Ammon's horn (tissue), 1 donor: Measurements from ENCODE around the gene GPR39.

Source experiments
- DNase-seq: peaks from one replicate; pipeline ENCODE4 v3.0.0-alpha.2; 2016; ENCODE audit warnings: low spot score

The GPR39 gene

GRCh38 chr2:132671151-132671835, 254.7 kb downstream of the GPR39 start:
- peak; percentile 12 for DNase-seq

GRCh38 chr2:132676999-132677398, 260.4 kb downstream of the GPR39 start:
- DNase-seq = no peak

GRCh38 chr2:132677661-132678060, 261.1 kb downstream of the GPR39 start:
- no peak for DNase-seq

- no peak for DNase-seq
Observed at GRCh38 chr2:132678483-132678882, 261.9 kb downstream of the GPR39 start.

- DNase-seq = no peak
Observed at GRCh38 chr2:132680544-132680943, 263.9 kb downstream of the GPR39 start.

GRCh38 chr2:132681766-132682165, 265.2 kb downstream of the GPR39 start:
- no peak for DNase-seq

GRCh38 chr2:132690664-132691303, 274.2 kb downstream of the GPR39 start:
- no peak for DNase-seq

GRCh38 chr2:132691556-132691955, 275.0 kb downstream of the GPR39 start:
- no peak for DNase-seq

GRCh38 chr2:132692816-132693215, 276.2 kb downstream of the GPR39 start:
- DNase-seq = no peak
